Transverse colon (tissue), 4 donors: ENCODE measurements around the gene RNF152. TPM values are rescaled to one million over a fixed set of nuclear protein-coding genes. Genes with fewer than 3 reads are reported as not detected.
A peak's percentile ranks its signal among the peaks of the same experiment; 100 is the strongest.

Source experiments
- DNase-seq: peaks from one replicate; pipeline ENCODE4 v3.0.0-alpha.2; 2019
- H3K27ac ChIP-seq, 4 donors: fragments of 200-600 bp; sonication (generic); 2 replicates each; pipeline ENCODE4 v1.5.1; 2016 to 2018; ENCODE audit warnings: inconsistent platforms in 4 of 4
- H3K27me3 ChIP-seq: fragments of 200-600 bp; sonication (generic); 2 replicates; pipeline ENCODE4 v1.5.1; 2017; ENCODE audit warnings: inconsistent platforms
- H3K36me3 ChIP-seq, 4 donors: fragments of 200-600 bp; sonication (generic); 2 replicates each; pipeline ENCODE4 v1.5.1; 2017 to 2019; ENCODE audit warnings: inconsistent platforms in 4 of 4
- H3K4me1 ChIP-seq, 4 donors: fragments of 200-600 bp; sonication (generic); 2 replicates each; pipeline ENCODE4 v1.5.1; 2017 to 2020; ENCODE audit warnings: inconsistent platforms in 4 of 4
- H3K4me3 ChIP-seq, 4 donors: fragments of 200-600 bp; sonication (generic); 1 replicate in 1 of 4; 2 replicates in 3 of 4; pipeline versions ENCODE4 v1.5.1 to v1.6.1; 2017 to 2019; ENCODE audit warnings: inconsistent platforms in 4 of 4
- H3K9me3 ChIP-seq, 2 donors: fragments of 200-600 bp; sonication (generic); 2 replicates each; pipeline ENCODE4 v1.5.1; 2017 to 2019; ENCODE audit warnings: inconsistent platforms in 2 of 2
- EP300 ChIP-seq: sonication (generic); formaldehyde crosslinking; IDR thresholded peaks from one replicate; pipeline ENCODE4 v1.6.1; 2017; ENCODE audit warnings: antibody characterized with exemption, low read depth
- POLR2A ChIP-seq: fragments of 450-650 bp; IDR thresholded peaks from one replicate; pipeline ENCODE4 v1.6.1; 2016; ENCODE audit warnings: antibody characterized with exemption, mild to moderate bottlenecking, moderate library complexity
- POLR2AphosphoS5 ChIP-seq, 3 donors: sonication (generic); formaldehyde crosslinking; IDR thresholded peaks; one replicate each; pipeline ENCODE4 v1.6.1; 2016; ENCODE audit warnings: antibody characterized with exemption in 3 of 3
- WGBS, 2 donors: methylation state at CpG; one replicate each; pipeline ENCODE4 v1.1.5; 2018; ENCODE audit warnings: low coverage in 1 of 2; 5-methylcytosine and 5-hydroxymethylcytosine counted together
- in situ Hi-C, 4 donors: fragments of 200-750 bp; cut with MboI; loops; one replicate each; pipeline versions ENCODE4 v1.15.0 to v1.15.1; 2017; ENCODE audit warnings: low sequenced_read_pairs in 3 of 4, low pct_ligation_motif_present in 1 of 4, low pct_unique_long_range_greater_than_20kb in 1 of 4
- intact Hi-C: fragments of 100-400 bp; cut with DNase I; formaldehyde crosslinking; loops from one replicate; pipeline ENCODE4 v1.15.1; 2023; ENCODE audit warnings: low total_unique reads
- total RNA-seq, 4 donors: library from RNA; depleted of rRNA; stranded (reverse); fragments of >200 nt; gene quantifications; one replicate each; pipeline ENCODE4 v1.1.0, GENCODE V29; 2016
- TF ChIP-seq, protein P1 (sequence below), 5 experiments: fragments of 200-600 bp in 3 of 5; fragments of 450-650 bp in 2 of 5; sonication (generic) in 3 of 5; IDR thresholded peaks; 1 replicate in 2 of 5; 2 replicates in 3 of 5; pipeline ENCODE4 v1.5.1; 2016 to 2017; ENCODE audit warnings: antibody characterized with exemption in 5 of 5, inconsistent platforms in 3 of 5, mild to moderate bottlenecking in 2 of 5, moderate library complexity in 1 of 5

Gene RNF152, protein sequence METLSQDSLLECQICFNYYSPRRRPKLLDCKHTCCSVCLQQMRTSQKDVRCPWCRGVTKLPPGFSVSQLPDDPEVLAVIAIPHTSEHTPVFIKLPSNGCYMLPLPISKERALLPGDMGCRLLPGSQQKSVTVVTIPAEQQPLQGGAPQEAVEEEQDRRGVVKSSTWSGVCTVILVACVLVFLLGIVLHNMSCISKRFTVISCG
- total RNA-seq = 100 to 1,000 TPM in 2 of 4 donors, 10 to 100 TPM in 2; 29.7 to 340 (median 159) TPM

GRCh38 chr18:61892683-61893308 lies at the start of gene RNF152:
RNF152 (minus strand) TSS chr18:61893007; CDS start chr18:61816463, 76,544 bp downstream.
- Histone ChIP-seq H3K27me3 (no peaks in the 10 kb centered on the region), H3K4me1 (peaks cover 7 to 33% (median 10%) of the 10 kb centered on the region in 4 donors), H3K9me3 (no peaks in the 10 kb centered on the region), H3K27ac (peak within 1 kb of the TSS; percentile 83 to 87 (median 86)), H3K36me3 (no peaks in the 10 kb centered on the region), H3K4me3 (peak within 1 kb of the TSS; percentile 79 to 95 (median 90))
- in situ Hi-C loops (loop anchor here in 3 of 4 donors (10.0 to 25.0 kb wide), 3 partner anchors 258 to 308 kb away; no protein-coding TSS in a partner anchor), intact Hi-C loops (loop anchor here (10.0 kb wide), 1 partner anchor 258 kb away; no protein-coding TSS in a partner anchor)
- DNase-seq = peak; percentile 32
- WGBS, 2 donors = 17% methylated on average over 28 of the region's 28 CpGs; no CpG with 5 or more reads in 1 of the 2 donors
- TF ChIP-seq POLR2A = no peak
- TF ChIP-seq, protein P1, sequence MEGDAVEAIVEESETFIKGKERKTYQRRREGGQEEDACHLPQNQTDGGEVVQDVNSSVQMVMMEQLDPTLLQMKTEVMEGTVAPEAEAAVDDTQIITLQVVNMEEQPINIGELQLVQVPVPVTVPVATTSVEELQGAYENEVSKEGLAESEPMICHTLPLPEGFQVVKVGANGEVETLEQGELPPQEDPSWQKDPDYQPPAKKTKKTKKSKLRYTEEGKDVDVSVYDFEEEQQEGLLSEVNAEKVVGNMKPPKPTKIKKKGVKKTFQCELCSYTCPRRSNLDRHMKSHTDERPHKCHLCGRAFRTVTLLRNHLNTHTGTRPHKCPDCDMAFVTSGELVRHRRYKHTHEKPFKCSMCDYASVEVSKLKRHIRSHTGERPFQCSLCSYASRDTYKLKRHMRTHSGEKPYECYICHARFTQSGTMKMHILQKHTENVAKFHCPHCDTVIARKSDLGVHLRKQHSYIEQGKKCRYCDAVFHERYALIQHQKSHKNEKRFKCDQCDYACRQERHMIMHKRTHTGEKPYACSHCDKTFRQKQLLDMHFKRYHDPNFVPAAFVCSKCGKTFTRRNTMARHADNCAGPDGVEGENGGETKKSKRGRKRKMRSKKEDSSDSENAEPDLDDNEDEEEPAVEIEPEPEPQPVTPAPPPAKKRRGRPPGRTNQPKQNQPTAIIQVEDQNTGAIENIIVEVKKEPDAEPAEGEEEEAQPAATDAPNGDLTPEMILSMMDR (IDR thresholded peaks at IDR 0.05) = peak in 1 of 5 experiments; percentile 10

- H3K9me3 ChIP-seq = no peaks in the 10 kb centered on the region
- intact Hi-C loops = no loop called here
- 84 to 86% methylated on average over 1 of the region's 1 CpG for WGBS, 2 donors
- no peaks in the 10 kb centered on the region for H3K36me3 ChIP-seq
- no peak overlapping the region for H3K27ac ChIP-seq
- no peak for DNase-seq
- TF ChIP-seq POLR2AphosphoS5 (IDR thresholded peaks at IDR 0.05) (no peak), POLR2A (no peak), EP300 (no peak)
- TF ChIP-seq, protein P1 (IDR thresholded peaks at IDR 0.05) = no peak
- H3K27me3 ChIP-seq = no peaks in the 10 kb centered on the region
- in situ Hi-C loops = no loop called here
- H3K4me1 ChIP-seq = peaks cover 0 to 4% (median 0%) of the 10 kb centered on the region in 4 donors
- H3K4me3 ChIP-seq = no peak overlapping the region
These were observed 49.2 kb upstream of the RNF152 start for GRCh38 chr18:61941948-61942471.

GRCh38 chr18:61939046-61939674 lies 46.4 kb upstream of the RNF152 start:
- no peak for TF ChIP-seq POLR2AphosphoS5 (IDR thresholded peaks at IDR 0.05)
- no peak for TF ChIP-seq POLR2A
- TF ChIP-seq, protein P1 (IDR thresholded peaks at IDR 0.05) = no peak
- no peak for TF ChIP-seq EP300
- 72 to 83% methylated on average over 3 to 4 of the region's 4 CpGs for WGBS, 2 donors
- Histone ChIP-seq H3K4me3 (no peak overlapping the region), H3K9me3 (no peaks in the 10 kb centered on the region), H3K27ac (no peak overlapping the region), H3K4me1 (peaks cover 0 to 4% (median 0%) of the 10 kb centered on the region in 4 donors), H3K36me3 (no peaks in the 10 kb centered on the region), H3K27me3 (no peaks in the 10 kb centered on the region)
- no peak for DNase-seq
- in situ Hi-C loops = no loop called here
- intact Hi-C loops = no loop called here

DNA sequence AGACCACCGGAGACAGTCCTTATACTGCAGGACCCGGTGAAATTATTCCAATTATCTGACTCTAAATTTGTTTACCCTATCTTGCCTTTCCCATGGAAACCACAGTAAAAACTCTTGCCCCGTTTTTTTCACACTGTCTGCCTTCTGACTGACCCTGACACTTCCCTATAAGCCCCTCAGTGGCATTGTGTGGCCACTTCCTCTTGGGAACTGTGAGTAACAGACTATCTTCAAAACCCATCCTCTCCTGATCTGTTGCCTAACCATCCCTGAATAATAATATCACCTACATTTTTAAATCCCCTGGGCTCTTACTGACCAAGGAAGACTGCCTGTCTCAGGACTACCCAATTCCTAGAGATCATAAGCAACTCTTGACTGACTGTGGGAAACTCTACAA lies 42.6 kb upstream of the RNF152 start:
- Histone ChIP-seq H3K27ac (no peak overlapping the region), H3K27me3 (no peaks in the 10 kb centered on the region), H3K4me1 (no peaks in the 10 kb centered on the region), H3K9me3 (no peaks in the 10 kb centered on the region), H3K36me3 (no peaks in the 10 kb centered on the region), H3K4me3 (no peak overlapping the region)
- in situ Hi-C loops = no loop called here
- 43 to 63% methylated on average over 1 to 3 of the region's 3 CpGs for WGBS, 2 donors
- intact Hi-C loops = no loop called here
- TF ChIP-seq, protein P1 (IDR thresholded peaks at IDR 0.05) = no peak
- TF ChIP-seq POLR2A = no peak
- no peak for TF ChIP-seq EP300
- no peak for TF ChIP-seq POLR2AphosphoS5 (IDR thresholded peaks at IDR 0.05)
- no peak for DNase-seq
